GM10248 (cell line): Measurements from ENCODE around the gene FUT8.

Experiments
- CTCF ChIA-PET: fragments of 300-600 bp; sonication (Branson Sonifier 250); formaldehyde crosslinking; extraction: SDS; loops from one replicate; lab custom pipeline; 2021; ENCODE audit warnings: antibody characterized with exemption; lab: Yijun Ruan, JAX
- POLR2A ChIA-PET: fragments of 350-650 bp; sonication (Branson Sonifier 250); formaldehyde crosslinking; extraction: SDS; loops from one replicate; lab custom pipeline; 2020; ENCODE audit warnings: antibody characterized with exemption; lab: Yijun Ruan, JAX
- DNase-seq: peaks from one replicate; pipeline ENCODE4 v3.0.0; 2012; ENCODE audit errors: extremely low spot score
- TF ChIP-seq, protein P1 (sequence below): IDR thresholded peaks from 2 replicates; pipeline ENCODE4 v1.5.1; 2012; ENCODE audit warnings: mild to moderate bottlenecking, low read depth; ENCODE audit errors: extremely low read depth, missing control alignments, control extremely low read depth

The FUT8 gene

GRCh38 chr14:65500075-65500474 is 87.5 kb downstream of the FUT8 start:
- ChIA-PET CTCF (interaction anchor here (0.6 to 8.5 kb wide), 10 partner anchors 10 to 336 kb away, joined by 3 to 69 read pairs (median 3); no protein-coding TSS in a partner anchor), POLR2A (no interaction called here)
- TF ChIP-seq, protein P1, sequence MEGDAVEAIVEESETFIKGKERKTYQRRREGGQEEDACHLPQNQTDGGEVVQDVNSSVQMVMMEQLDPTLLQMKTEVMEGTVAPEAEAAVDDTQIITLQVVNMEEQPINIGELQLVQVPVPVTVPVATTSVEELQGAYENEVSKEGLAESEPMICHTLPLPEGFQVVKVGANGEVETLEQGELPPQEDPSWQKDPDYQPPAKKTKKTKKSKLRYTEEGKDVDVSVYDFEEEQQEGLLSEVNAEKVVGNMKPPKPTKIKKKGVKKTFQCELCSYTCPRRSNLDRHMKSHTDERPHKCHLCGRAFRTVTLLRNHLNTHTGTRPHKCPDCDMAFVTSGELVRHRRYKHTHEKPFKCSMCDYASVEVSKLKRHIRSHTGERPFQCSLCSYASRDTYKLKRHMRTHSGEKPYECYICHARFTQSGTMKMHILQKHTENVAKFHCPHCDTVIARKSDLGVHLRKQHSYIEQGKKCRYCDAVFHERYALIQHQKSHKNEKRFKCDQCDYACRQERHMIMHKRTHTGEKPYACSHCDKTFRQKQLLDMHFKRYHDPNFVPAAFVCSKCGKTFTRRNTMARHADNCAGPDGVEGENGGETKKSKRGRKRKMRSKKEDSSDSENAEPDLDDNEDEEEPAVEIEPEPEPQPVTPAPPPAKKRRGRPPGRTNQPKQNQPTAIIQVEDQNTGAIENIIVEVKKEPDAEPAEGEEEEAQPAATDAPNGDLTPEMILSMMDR: no peak
- no peak for DNase-seq

GRCh38 chr14:65501328-65501727 is 88.8 kb downstream of the FUT8 start:
- POLR2A ChIA-PET: interaction anchor here (0.5 kb wide), 1 partner anchor 332 kb away, joined by 13 read pairs; no protein-coding TSS in a partner anchor
- TF ChIP-seq, protein P1: no peak
- CTCF ChIA-PET: interaction anchor here (0.7 to 8.5 kb wide), 6 partner anchors 12 to 107 kb away, joined by 3 to 69 read pairs (median 3); no protein-coding TSS in a partner anchor
- no peak for DNase-seq

DNA sequence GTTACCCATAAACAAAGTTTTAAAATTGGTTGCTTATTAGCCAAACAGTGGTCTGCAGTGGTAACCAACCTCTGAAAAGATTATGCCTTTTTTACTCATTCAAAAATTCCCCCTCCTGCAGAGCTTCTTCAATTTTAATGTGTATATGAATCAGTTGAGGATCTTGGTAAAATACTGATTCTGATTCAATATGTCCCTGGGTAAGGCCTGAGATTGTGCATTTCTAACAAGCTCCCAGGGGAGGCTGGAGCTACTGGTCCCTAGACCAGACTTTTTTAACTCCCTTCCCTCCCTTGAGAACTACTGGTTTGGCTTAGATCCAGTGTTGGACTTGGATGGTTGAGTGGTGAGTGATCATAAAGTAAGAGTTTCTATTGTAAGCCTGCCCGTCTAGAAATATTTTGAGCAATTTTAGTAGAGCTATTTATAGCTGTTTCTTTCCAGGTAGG is 90.2 kb downstream of the FUT8 start:
- ChIA-PET POLR2A (interaction anchor here (0.8 kb wide), 1 partner anchor 14 kb away, joined by 3 read pairs; no protein-coding TSS in a partner anchor), CTCF (interaction anchor here (0.8 to 8.5 kb wide), 6 partner anchors 11 to 106 kb away, joined by 3 to 69 read pairs (median 4); no protein-coding TSS in a partner anchor)
- no peak for DNase-seq
- TF ChIP-seq, protein P1: no peak

GRCh38 chr14:65503771-65504170 is 91.2 kb downstream of the FUT8 start:
- ChIA-PET POLR2A (no interaction called here), CTCF (interaction anchor here (1.6 to 8.5 kb wide), 3 partner anchors 10 to 30 kb away, joined by 3 to 69 read pairs (median 8); no protein-coding TSS in a partner anchor)
- TF ChIP-seq, protein P1: no peak
- no peak for DNase-seq

- POLR2A ChIA-PET: no interaction called here
- no peak for DNase-seq
- CTCF ChIA-PET: interaction anchor here (1.1 to 8.5 kb wide), 3 partner anchors 17 to 95 kb away, joined by 3 to 69 read pairs (median 4); partner anchors contain the start of gene FUT8
- TF ChIP-seq, protein P1: no peak
These were observed 94.3 kb downstream of the FUT8 start for GRCh38 chr14:65506801-65507200.

DNA sequence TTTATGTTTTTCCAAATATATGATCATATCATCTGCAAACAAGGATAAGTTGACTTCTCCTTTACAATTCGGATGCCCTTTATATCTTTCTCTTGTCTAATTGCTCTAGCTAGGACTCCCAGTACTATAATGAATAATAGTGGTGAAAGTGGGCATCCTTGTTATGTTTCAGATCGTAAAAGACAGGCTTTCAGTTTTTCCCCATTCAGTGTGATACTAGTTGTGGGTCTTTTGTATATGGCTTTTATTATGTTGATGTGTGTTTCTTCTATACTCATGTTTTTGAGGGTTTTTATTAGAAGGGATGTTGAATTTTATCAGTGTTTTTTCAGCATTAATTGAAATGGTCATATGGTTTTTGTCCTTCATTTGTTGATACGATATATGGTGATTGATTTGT is 97.3 kb downstream of the FUT8 start:
- TF ChIP-seq, protein P1: no peak
- CTCF ChIA-PET: interaction anchor here (1.6 kb wide), 1 partner anchor 33 kb away, joined by 4 read pairs; no protein-coding TSS in a partner anchor
- DNase-seq: no peak
- POLR2A ChIA-PET: no interaction called here
